Lung (tissue), 12 donors: ENCODE data around the gene GLB1L. TPM values are rescaled to one million over a fixed set of nuclear protein-coding genes. Genes with fewer than 3 reads are reported as not detected.
A peak's percentile ranks its signal among the peaks of the same experiment; 100 is the strongest.

Experiments
- ATAC-seq: fragments of 200-7000 bp; cut with Tn5 transposase; one replicate; pipeline ENCODE4 v1.9.1; 2020; ENCODE audit warnings: moderate number of reproducible peaks; ENCODE audit not compliant: insufficient read depth, low FRiP score
- DNase-seq, 3 donors: peaks; one replicate each; pipeline ENCODE4 v3.0.0-alpha.2; 2013 to 2017
- H3K27ac ChIP-seq, 2 donors: one replicate each; pipeline ENCODE4 v1.5.1; 2013; ENCODE audit warnings: mild to moderate bottlenecking in 2 of 2, moderate library complexity in 2 of 2, control low read depth in 1 of 2, inconsistent platforms in 1 of 2, low read depth in 1 of 2, low read length in 1 of 2
- H3K27me3 ChIP-seq, 3 donors: one replicate each; pipeline ENCODE4 v1.5.1; 2013; ENCODE audit warnings: low read length in 2 of 3; ENCODE audit not compliant: control insufficient read depth in 3 of 3, insufficient read depth in 3 of 3
- H3K36me3 ChIP-seq, 4 donors: one replicate each; pipeline ENCODE4 v1.5.1; 2013; ENCODE audit warnings: low read length in 4 of 4, mild to moderate bottlenecking in 1 of 4, moderate library complexity in 1 of 4; ENCODE audit not compliant: control insufficient read depth in 4 of 4, insufficient read depth in 4 of 4
- H3K4me1 ChIP-seq, 5 donors: one replicate each; pipeline ENCODE4 v1.5.1; 2013; ENCODE audit warnings: low read length in 5 of 5, mild to moderate bottlenecking in 2 of 5, moderate library complexity in 1 of 5; ENCODE audit not compliant: control insufficient read depth in 5 of 5, insufficient read depth in 5 of 5
- H3K4me3 ChIP-seq: one replicate; pipeline ENCODE4 v1.5.1; 2013; ENCODE audit warnings: mild to moderate bottlenecking, control low read depth, moderate library complexity
- H3K9ac ChIP-seq, 2 donors: one replicate each; pipeline ENCODE4 v1.5.1; 2013; ENCODE audit warnings: low read length in 2 of 2, control low read depth in 1 of 2; ENCODE audit not compliant: insufficient read depth in 1 of 2
- H3K9me3 ChIP-seq, 4 donors: one replicate each; pipeline ENCODE4 v1.5.1; 2013; ENCODE audit warnings: low read length in 3 of 4, mild to moderate bottlenecking in 1 of 4, moderate library complexity in 1 of 4; ENCODE audit not compliant: control insufficient read depth in 4 of 4, insufficient read depth in 3 of 4
- CTCF ChIP-seq: IDR thresholded peaks from 2 replicates; pipeline ENCODE4 v1.5.1; 2012; ENCODE audit warnings: mild to moderate bottlenecking; ENCODE audit errors: control extremely low read depth, extremely low read depth
- WGBS, 2 donors: extraction: QIAGEN DNeasy Blood & Tissue Kit; methylation state at CpG; one replicate each; pipeline ENCODE4 v1.1.7; 2013; 5-methylcytosine and 5-hydroxymethylcytosine counted together
- polyA plus RNA-seq, 2 donors: library from polyadenylated mRNA; stranded (reverse); fragments of 200-250 nt; gene quantifications; one replicate each; pipeline ENCODE4 v1.2.1, GENCODE V29; 2013
- total RNA-seq, 2 donors: library from RNA; depleted of rRNA in 1 of 2; stranded (reverse); fragments of >200 nt in 1 of 2; gene quantifications; one replicate each; pipeline ENCODE4 v1.2.1, GENCODE V29; 2014 to 2021
- donor health status: control.
- donor health status: control.
- donor health status: Bipolar disorder and iron deficiency.
- donor health status: healthy.
- donor health status: DM: yes; HTN: yes; CAD: no.

Gene GLB1L
- total and polyA plus RNA-seq, 4 donors: 7.5 to 18.7 (median 13.6) TPM

DNA sequence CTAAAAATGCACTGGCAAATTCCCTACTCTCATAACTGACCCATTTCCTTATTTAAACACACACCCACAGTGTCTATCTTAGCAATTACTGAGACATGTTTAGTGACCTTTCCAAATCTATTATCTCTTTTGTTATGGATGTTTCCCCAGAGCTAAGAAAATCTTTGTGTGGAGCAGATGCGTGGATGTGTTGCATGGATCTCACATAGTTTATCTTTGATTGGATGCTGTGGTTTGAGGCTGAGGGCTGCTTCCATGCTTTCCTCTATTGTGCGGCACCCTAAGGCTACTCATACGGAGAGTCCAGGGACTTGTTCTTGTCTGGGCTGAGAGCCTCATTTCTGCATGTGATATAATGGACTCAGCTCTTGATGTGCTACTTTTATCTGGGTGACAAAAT, 10.9 kb downstream of the GLB1L start:
- no peak overlapping the region for H3K9ac ChIP-seq
- peaks cover 22 to 50% (median 48%) of the 10 kb centered on the region in 4 donors for H3K36me3 ChIP-seq
- H3K27ac ChIP-seq: no peak overlapping the region
- DNase-seq (no peak), ATAC-seq (no peak)
- H3K27me3 ChIP-seq: no peaks in the 10 kb centered on the region
- WGBS, 2 donors: 94% methylated on average over 3 of the region's 3 CpGs
- TF ChIP-seq CTCF: no peak
- H3K4me1 ChIP-seq: peaks cover 0 to 9% (median 4%) of the 10 kb centered on the region in 5 donors
- H3K4me3 ChIP-seq: no peak overlapping the region
- no peaks in the 10 kb centered on the region for H3K9me3 ChIP-seq

DNA sequence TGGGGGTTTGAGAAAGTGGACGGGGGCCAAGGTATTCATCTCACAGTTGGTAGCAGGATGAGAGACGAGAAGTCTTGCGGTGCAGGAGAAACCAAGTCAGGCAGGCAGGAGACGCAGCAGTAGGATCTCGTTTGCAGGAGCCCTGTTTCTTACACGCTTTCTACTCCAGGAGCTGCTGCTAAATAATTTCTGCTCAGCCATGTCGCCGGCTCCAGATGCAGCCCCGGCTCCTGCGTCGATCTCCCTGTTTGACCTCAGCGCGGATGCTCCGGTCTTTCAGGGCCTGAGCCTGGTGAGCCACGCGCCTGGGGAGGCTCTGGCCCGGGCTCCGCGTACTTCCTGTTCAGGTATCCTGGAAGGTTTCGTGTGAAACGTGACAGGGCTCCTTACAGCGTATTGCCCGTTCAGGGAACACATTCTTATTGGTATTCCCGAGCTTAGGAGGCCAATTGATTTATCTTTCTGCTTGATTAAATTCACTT, 15.1 kb downstream of the GLB1L start:
- WGBS, 2 donors: 0 to 1% methylated on average over 24 of the region's 24 CpGs
- no peak for TF ChIP-seq CTCF
- H3K9ac ChIP-seq: peak overlapping the region; percentile 53 to 85
- H3K9me3 ChIP-seq: no peaks in the 10 kb centered on the region
- DNase-seq (peak in 2 of 3 donors; percentile 46), ATAC-seq (no peak)
- H3K4me1 ChIP-seq: peaks cover 4 to 26% (median 9%) of the 10 kb centered on the region in 5 donors
- H3K27ac ChIP-seq: peak overlapping the region; percentile 87 to 98
- H3K27me3 ChIP-seq: no peaks in the 10 kb centered on the region
- peak overlapping the region; percentile 78 for H3K4me3 ChIP-seq
- peaks cover 18 to 37% (median 27%) of the 10 kb centered on the region in 4 donors for H3K36me3 ChIP-seq

DNA sequence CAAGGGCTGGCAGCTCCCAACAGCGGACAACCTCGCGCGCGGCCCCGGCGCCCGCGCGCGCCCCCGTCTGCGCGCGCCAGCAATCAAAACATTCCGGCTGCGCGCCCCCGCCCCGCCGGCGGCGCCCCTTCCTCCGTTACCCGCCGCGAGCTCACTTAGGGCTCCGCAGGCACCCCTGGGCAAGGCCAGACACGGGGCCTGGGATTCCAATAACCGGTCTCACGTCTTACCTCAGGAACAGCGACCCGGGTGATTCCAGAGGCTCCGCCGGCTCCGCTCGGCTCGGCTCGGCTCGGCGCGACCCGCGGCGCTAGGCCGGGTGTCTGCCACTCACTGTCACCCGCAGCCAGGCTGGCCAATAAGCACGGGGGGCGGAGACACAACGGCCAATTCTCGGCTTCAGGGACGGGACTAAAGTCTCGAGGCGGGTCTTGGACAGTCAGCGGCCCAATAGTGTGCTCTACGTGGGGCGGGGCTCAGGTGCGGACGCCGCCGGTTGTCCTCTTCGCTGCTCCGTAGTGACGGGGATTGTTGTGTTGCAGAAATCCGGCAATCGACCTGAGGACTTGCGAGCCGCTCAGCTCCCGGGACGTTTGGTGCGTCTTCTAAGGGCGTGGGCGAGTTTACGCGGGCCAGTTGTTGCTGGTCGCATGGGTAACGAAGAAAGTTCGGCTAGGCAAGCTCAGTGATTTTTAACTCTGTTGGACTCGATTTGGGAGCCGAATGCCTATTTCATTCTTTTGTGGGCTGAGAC, 15.8 kb downstream of the GLB1L start, which contains the start of the genes ANKZF1 and ATG9A:
Gene ANKZF1 (plus strand): TSS at position 502 of the 754 bp plus-strand sequence. CDS start 452 bp downstream, outside the sequence.
Gene ATG9A (minus strand): TSS at position 332 of the 754 bp plus-strand sequence. CDS start 1,612 bp downstream, outside the sequence.
- Histone ChIP-seq H3K9me3 (no peaks in the 10 kb centered on the region), H3K9ac (peak within 1 kb of the TSS; percentile 77 to 85), H3K36me3 (peaks cover 22 to 34% (median 26%) of the 10 kb centered on the region in 4 donors), H3K27ac (peak within 1 kb of the TSS; percentile 95 to 98), H3K4me3 (peak within 1 kb of the TSS; percentile 87), H3K27me3 (no peaks in the 10 kb centered on the region), H3K4me1 (peaks cover 4 to 26% (median 9%) of the 10 kb centered on the region in 5 donors)
- peak; percentile 99 for ATAC-seq
- TF ChIP-seq CTCF: no peak
- 0% methylated on average over 78 to 80 of the region's 80 CpGs for whole genome bisulfite sequencing, 2 donors
- peak; percentile 99 for DNase-seq
